Calu3 (cell line): ENCODE data around the gene FSIP1. TPM values are rescaled to one million over a fixed set of nuclear protein-coding genes. Genes with fewer than 3 reads are reported as not detected.

Experiments
- BruUV-seq: library from RNA; stranded (reverse); fragments of 400-500 nt; replicated peaks from 2 replicates; lab custom pipeline; 2021; lab: Mats Ljungman, UMichigan
- CTCF ChIA-PET: fragments of 300-600 bp; sonication (Branson Sonifier 250); formaldehyde crosslinking; loops from one replicate; lab custom pipeline; 2022; ENCODE audit warnings: antibody characterized with exemption; lab: Charles Lee
- DNase-seq: peaks from one replicate; pipeline ENCODE4 v3.0.0; 2022
- H3K27ac Mint-ChIP-seq: one replicate; pipeline ENCODE4 v1.8.0; 2022; ENCODE audit warnings: mixed read lengths; ENCODE audit not compliant: unreplicated experiment
- H3K27me3 Mint-ChIP-seq: one replicate; pipeline ENCODE4 v1.8.0; 2022; ENCODE audit warnings: mixed read lengths; ENCODE audit not compliant: unreplicated experiment
- H3K36me3 Mint-ChIP-seq: one replicate; pipeline ENCODE4 v1.8.0; 2022; ENCODE audit warnings: mild to moderate bottlenecking, moderate library complexity, mixed read lengths; ENCODE audit not compliant: insufficient read depth, unreplicated experiment
- H3K4me1 Mint-ChIP-seq: one replicate; pipeline ENCODE4 v1.8.0; 2022; ENCODE audit warnings: mild to moderate bottlenecking, low read depth, mixed read lengths; ENCODE audit not compliant: unreplicated experiment
- H3K4me3 Mint-ChIP-seq: one replicate; pipeline ENCODE4 v1.8.0; 2022; ENCODE audit warnings: mild to moderate bottlenecking, low read depth, moderate library complexity, mixed read lengths; ENCODE audit not compliant: unreplicated experiment
- H3K9me3 Mint-ChIP-seq: one replicate; pipeline ENCODE4 v1.8.0; 2022; ENCODE audit warnings: low read depth, mixed read lengths; ENCODE audit not compliant: unreplicated experiment
- CTCF ChIP-seq: fragments of 200-600 bp; IDR thresholded peaks from one replicate; pipeline ENCODE4 v1.8.0; 2022; ENCODE audit warnings: antibody characterized with exemption; ENCODE audit not compliant: unreplicated experiment
- intact Hi-C: fragments of 100-400 bp; cut with micrococcal nuclease; formaldehyde crosslinking; loops from one replicate; pipeline ENCODE4 v1.10.0; 2022; ENCODE audit not compliant: unreplicated experiment
- total RNA-seq: library from RNA; stranded (reverse); gene quantifications from 2 replicates; pipeline ENCODE4 v1.2.3, GENCODE V29; 2022

FSIP1 gene
- total RNA-seq, 1 experiment from 2014 or later: 0.28 TPM

GRCh38 chr15:39803016-39803415 is 20.4 kb upstream of the FSIP1 start:
- intact Hi-C loops: loop anchor here (5.0 kb wide), 1 partner anchor 129 kb away; the partner anchor contains the start of gene EIF2AK4
- no peak for TF ChIP-seq CTCF
- H3K27me3 Mint-ChIP-seq: no peaks in the 10 kb centered on the region
- no peak overlapping the region for H3K4me3 Mint-ChIP-seq
- no peaks in the 10 kb centered on the region for H3K9me3 Mint-ChIP-seq
- no peaks in the 10 kb centered on the region for H3K36me3 Mint-ChIP-seq
- BruUV-seq: no TSS peak
- CTCF ChIA-PET: no interaction called here
- H3K4me1 Mint-ChIP-seq: peaks cover 8% of the 10 kb centered on the region
- no peak for DNase-seq
- H3K27ac Mint-ChIP-seq: no peak overlapping the region

- Mint-ChIP-seq H3K36me3 (no peaks in the 10 kb centered on the region), H3K27ac (no peak overlapping the region)
- CTCF ChIA-PET: no interaction called here
Observed at GRCh38 chr15:39801641-39802309, 19.1 kb upstream of the FSIP1 start.

GRCh38 chr15:39799552-39800011 is 16.9 kb upstream of the FSIP1 start:
- no peak for DNase-seq
- Mint-ChIP-seq H3K9me3 (no peaks in the 10 kb centered on the region), H3K36me3 (no peaks in the 10 kb centered on the region), H3K27me3 (no peaks in the 10 kb centered on the region), H3K4me3 (no peak overlapping the region), H3K4me1 (peaks cover 15% of the 10 kb centered on the region), H3K27ac (no peak overlapping the region)
- CTCF ChIA-PET: no interaction called here
- no TSS peak for BruUV-seq
- intact Hi-C loops: loop anchor here (5.0 kb wide), 1 partner anchor 133 kb away; the partner anchor contains the start of gene EIF2AK4
- TF ChIP-seq CTCF: no peak

More at GRCh38 chr15:39801641-39802309, 19.1 kb upstream of the FSIP1 start:
- intact Hi-C loops: loop anchor here (1.0 to 5.0 kb wide), 2 partner anchors 74 to 131 kb away; partner anchors contain the start of gene EIF2AK4
- Mint-ChIP-seq H3K27me3 (no peaks in the 10 kb centered on the region), H3K9me3 (no peaks in the 10 kb centered on the region), H3K4me1 (peaks cover 8% of the 10 kb centered on the region), H3K4me3 (no peak overlapping the region)
- no peak for TF ChIP-seq CTCF
- no TSS peak for BruUV-seq
- DNase-seq: peak; percentile 50

GRCh38 chr15:39798382-39798781 is 15.7 kb upstream of the FSIP1 start:
- Mint-ChIP-seq H3K4me3 (no peak overlapping the region), H3K27me3 (no peaks in the 10 kb centered on the region), H3K4me1 (peaks cover 9% of the 10 kb centered on the region), H3K27ac (no peak overlapping the region), H3K9me3 (no peaks in the 10 kb centered on the region), H3K36me3 (no peaks in the 10 kb centered on the region)
- BruUV-seq: no TSS peak
- intact Hi-C loops: no loop called here
- TF ChIP-seq CTCF: no peak
- DNase-seq: no peak
- CTCF ChIA-PET: no interaction called here
